ENCODE results near the gene C1orf174. TPM values are rescaled to one million over a fixed set of nuclear protein-coding genes. Genes with fewer than 3 reads are reported as not detected.

Gene C1orf174
- total and polyA plus RNA-seq, 2 experiments from 2014 or later: 17.6 to 22.2 TPM

- Histone ChIP-seq H3K4me3 (peak overlapping the region; percentile 75), H3K36me3 (no peaks in the 10 kb centered on the region), H3K9me3 (ENCODE audit: low read depth) (no peaks in the 10 kb centered on the region), H3K4me1 (ENCODE audit: low read depth) (peaks cover 8% of the 10 kb centered on the region), H3K27me3 (no peaks in the 10 kb centered on the region), H3K27ac (peak overlapping the region; percentile 99)
- peak; percentile 7 to 40 for DNase-seq (ENCODE audit: low read depth in 1 of 2, low spot score in 1 of 2)
- TF ChIP-seq CTCF (IDR thresholded peaks at IDR 0.05; ENCODE audit: low read depth, low read length): no peak
Measured at GRCh38 chr1:3898994-3899753, 898 bp downstream of the C1orf174 start.

- no peaks in the 10 kb centered on the region for H3K27me3 ChIP-seq
- H3K4me1 ChIP-seq (ENCODE audit: low read depth): peaks cover 8% of the 10 kb centered on the region
- H3K36me3 ChIP-seq: peaks cover under 1% of the 10 kb centered on the region
- no peak overlapping the region for H3K4me3 ChIP-seq
- DNase-seq (ENCODE audit: low read depth in 1 of 2, low spot score in 1 of 2): no peak
- H3K9me3 ChIP-seq (ENCODE audit: low read depth): no peaks in the 10 kb centered on the region
- TF ChIP-seq CTCF (IDR thresholded peaks at IDR 0.05; ENCODE audit: low read depth, low read length): no peak
- no peak overlapping the region for H3K27ac ChIP-seq
Measured at GRCh38 chr1:3898475-3898735, 1.7 kb downstream of the C1orf174 start.

GRCh38 chr1:3896396-3897000, 3.6 kb downstream of the C1orf174 start:
- Histone ChIP-seq H3K4me3 (no peak overlapping the region), H3K9me3 (ENCODE audit: low read depth) (no peaks in the 10 kb centered on the region), H3K27ac (peak overlapping the region; percentile 66), H3K4me1 (ENCODE audit: low read depth) (peaks cover 8% of the 10 kb centered on the region), H3K36me3 (peaks cover 7% of the 10 kb centered on the region), H3K27me3 (no peaks in the 10 kb centered on the region)
- no peak for DNase-seq (ENCODE audit: low read depth in 1 of 2, low spot score in 1 of 2)
- TF ChIP-seq CTCF (IDR thresholded peaks at IDR 0.05; ENCODE audit: low read depth, low read length): no peak

GRCh38 chr1:3895951-3896325, 4.1 kb downstream of the C1orf174 start:
- no peaks in the 10 kb centered on the region for H3K27me3 ChIP-seq
- H3K4me3 ChIP-seq: no peak overlapping the region
- peak overlapping the region; percentile 66 for H3K27ac ChIP-seq
- peaks cover 8% of the 10 kb centered on the region for H3K4me1 ChIP-seq (ENCODE audit: low read depth)
- H3K36me3 ChIP-seq: peaks cover 7% of the 10 kb centered on the region
- TF ChIP-seq CTCF (IDR thresholded peaks at IDR 0.05; ENCODE audit: low read depth, low read length): no peak
- no peak for DNase-seq (ENCODE audit: low read depth in 1 of 2, low spot score in 1 of 2)
- H3K9me3 ChIP-seq (ENCODE audit: low read depth): no peaks in the 10 kb centered on the region

GRCh38 chr1:3895279-3895950, 4.7 kb downstream of the C1orf174 start:
- DNase-seq (ENCODE audit: low read depth in 1 of 2, low spot score in 1 of 2): no peak
- no peaks in the 10 kb centered on the region for H3K9me3 ChIP-seq (ENCODE audit: low read depth)

More at GRCh38 chr1:3895279-3895950, 4.7 kb downstream of the C1orf174 start:
- no peak overlapping the region for H3K4me3 ChIP-seq
- H3K4me1 ChIP-seq (ENCODE audit: low read depth): peaks cover 8% of the 10 kb centered on the region
- H3K27me3 ChIP-seq: no peaks in the 10 kb centered on the region
- H3K27ac ChIP-seq: peak overlapping the region; percentile 66
- H3K36me3 ChIP-seq: peaks cover 10% of the 10 kb centered on the region
- no peak for TF ChIP-seq CTCF (IDR thresholded peaks at IDR 0.05; ENCODE audit: low read depth, low read length)

Data from cardiac muscle cell (in vitro differentiated cells and primary cell).